K562 (cell line): ENCODE measurements around the gene ZNF408. TPM values are rescaled to one million over a fixed set of nuclear protein-coding genes. Genes with fewer than 3 reads are reported as not detected.

Source experiments
- ADNP ChIP-seq: fragments of 200-800 bp; sonication (Bioruptor generic); IDR thresholded peaks from 2 replicates; pipeline ENCODE4 v1.6.1; 2016; ENCODE audit warnings: missing genetic modification characterization, missing compliant biosample characterization
- ASH1L ChIP-seq: fragments of 450-650 bp; IDR thresholded peaks from 2 replicates; pipeline ENCODE4 v1.6.1; 2018; ENCODE audit warnings: borderline replicate concordance, mild to moderate bottlenecking, low read depth; ENCODE audit not compliant: partially characterized antibody
- ESRRA ChIP-seq: fragments of 450-650 bp; IDR thresholded peaks from 2 replicates; pipeline ENCODE4 v1.6.1; 2014; ENCODE audit warnings: low read depth, mild to moderate bottlenecking, moderate library complexity, borderline replicate concordance
- ILK ChIP-seq: fragments of 450-650 bp; IDR thresholded peaks from 2 replicates; pipeline ENCODE4 v1.6.1; 2016; ENCODE audit warnings: missing genetic modification characterization, low read depth, mild to moderate bottlenecking, missing compliant biosample characterization, moderate library complexity, borderline replicate concordance
- MCM7 ChIP-seq, 2 experiments: fragments of 450-650 bp; IDR thresholded peaks; 2 replicates each; pipeline ENCODE4 v1.6.1; 2016 to 2018
- NCOA4 ChIP-seq: fragments of 450-650 bp; IDR thresholded peaks from 2 replicates; pipeline ENCODE4 v1.6.1; 2018; ENCODE audit warnings: mild to moderate bottlenecking; ENCODE audit not compliant: partially characterized antibody
- NFRKB ChIP-seq: fragments of 450-650 bp; IDR thresholded peaks from 2 replicates; pipeline ENCODE4 v1.6.1; 2016; ENCODE audit warnings: low read depth
- PTBP1 ChIP-seq: fragments of 200-400 bp; formaldehyde crosslinking; IDR thresholded peaks from 2 replicates; pipeline ENCODE4 v1.6.1; 2017; ENCODE audit warnings: low read depth, low read length
- ZNF140 ChIP-seq: fragments of 250-450 bp; sonication (Bioruptor Pico); IDR thresholded peaks from 2 replicates; pipeline ENCODE4 v1.8.0; 2021; ENCODE audit warnings: moderate library complexity, mild to moderate bottlenecking, inconsistent platforms
- polyA plus RNA-seq, 8 experiments: library from polyadenylated mRNA; depleted of rRNA in 4 of 8; stranded (reverse) in 5 of 8; unstranded in 3 of 8; fragments of >200 nt; fragmentation: Nextera tagmentation in 2 of 8; fragmentation: Illumina TruSeq in 1 of 8; extraction: Ambion mirVana in 2 of 8; extraction: Trizol in 1 of 8; gene quantifications; 2 replicates each; pipeline versions ENCODE4 v1.2.1 to v1.2.3, GENCODE V29; 2011 to 2014; ENCODE audit warnings: inconsistent platforms in 1 of 8, missing spikeins in 1 of 8
- total RNA-seq, 7 experiments: library from RNA; depleted of rRNA in 6 of 7; stranded (reverse); fragments of >200 nt in 6 of 7; fragmentation: Illumina TruSeq in 2 of 7; extraction: Trizol in 2 of 7; gene quantifications; 2 replicates each; pipeline versions ENCODE4 v1.2.1 to v1.2.3, GENCODE V29; 2011 to 2021; ENCODE audit warnings: low replicate concordance in 1 of 7
- TF ChIP-seq, protein P1 (sequence below): fragments of 250-450 bp; sonication (Bioruptor Pico); IDR thresholded peaks from 2 replicates; pipeline ENCODE4 v1.4.0; 2020; ENCODE audit warnings: mild to moderate bottlenecking
- TF ChIP-seq, protein P2 (sequence below): fragments of 450-650 bp; formaldehyde crosslinking; IDR thresholded peaks from 2 replicates; pipeline ENCODE4 v1.4.0; 2020; ENCODE audit warnings: mild to moderate bottlenecking
- TF ChIP-seq, protein P3 (sequence below): sonication (generic); formaldehyde crosslinking; IDR thresholded peaks from 2 replicates; pipeline ENCODE4 v1.8.1; 2023; ENCODE audit warnings: missing genetic modification reagents, mild to moderate bottlenecking, borderline replicate concordance

Gene ZNF408
- total and polyA plus RNA-seq, 9 of the 15 experiments (the other 6 are each of a cell fraction or from before 2014, with no cell fraction given) = 0.15 to 18.4 (median 7.4) TPM

DNA sequence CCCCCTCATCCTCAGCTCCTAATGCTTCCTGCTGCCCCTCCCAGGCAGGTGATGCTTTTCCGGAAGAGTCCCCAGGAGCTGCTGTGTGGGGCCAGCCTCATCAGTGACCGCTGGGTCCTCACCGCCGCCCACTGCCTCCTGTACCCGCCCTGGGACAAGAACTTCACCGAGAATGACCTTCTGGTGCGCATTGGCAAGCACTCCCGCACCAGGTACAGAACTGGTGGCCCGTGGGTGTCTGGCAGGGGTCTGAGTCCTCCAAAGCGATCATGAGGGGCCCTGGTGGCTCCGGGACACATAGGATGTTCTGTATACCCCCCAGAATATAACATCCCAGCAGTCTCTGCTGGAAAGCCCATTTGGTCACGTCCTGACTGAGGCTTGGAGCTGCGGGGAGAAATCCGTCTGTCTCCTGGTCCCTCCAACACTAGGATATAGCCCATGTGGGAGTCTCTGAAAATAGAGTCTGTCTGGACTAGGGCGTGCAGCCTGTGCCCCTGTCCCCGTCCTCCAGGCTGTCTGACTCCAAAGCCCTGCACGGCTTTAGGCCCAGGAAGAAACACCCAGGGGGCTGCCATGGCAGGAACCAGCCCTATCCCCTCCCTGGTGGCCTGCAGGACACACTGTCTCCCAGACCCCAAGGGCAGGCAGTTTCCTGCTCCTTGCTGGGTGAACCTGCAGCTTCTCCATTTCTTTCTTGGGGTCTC is 27.3 kb downstream of the ZNF408 start (continued):
- TF ChIP-seq, protein P1, sequence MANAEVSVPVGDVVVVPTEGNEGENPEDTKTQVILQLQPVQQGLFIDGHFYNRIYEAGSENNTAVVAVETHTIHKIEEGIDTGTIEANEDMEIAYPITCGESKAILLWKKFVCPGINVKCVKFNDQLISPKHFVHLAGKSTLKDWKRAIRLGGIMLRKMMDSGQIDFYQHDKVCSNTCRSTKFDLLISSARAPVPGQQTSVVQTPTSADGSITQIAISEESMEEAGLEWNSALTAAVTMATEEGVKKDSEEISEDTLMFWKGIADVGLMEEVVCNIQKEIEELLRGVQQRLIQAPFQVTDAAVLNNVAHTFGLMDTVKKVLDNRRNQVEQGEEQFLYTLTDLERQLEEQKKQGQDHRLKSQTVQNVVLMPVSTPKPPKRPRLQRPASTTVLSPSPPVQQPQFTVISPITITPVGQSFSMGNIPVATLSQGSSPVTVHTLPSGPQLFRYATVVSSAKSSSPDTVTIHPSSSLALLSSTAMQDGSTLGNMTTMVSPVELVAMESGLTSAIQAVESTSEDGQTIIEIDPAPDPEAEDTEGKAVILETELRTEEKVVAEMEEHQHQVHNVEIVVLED (CRISPR knock-in tag) = no peak
- TF ChIP-seq ESRRA = no peak
- TF ChIP-seq ADNP = no peak
- TF ChIP-seq, protein P2, sequence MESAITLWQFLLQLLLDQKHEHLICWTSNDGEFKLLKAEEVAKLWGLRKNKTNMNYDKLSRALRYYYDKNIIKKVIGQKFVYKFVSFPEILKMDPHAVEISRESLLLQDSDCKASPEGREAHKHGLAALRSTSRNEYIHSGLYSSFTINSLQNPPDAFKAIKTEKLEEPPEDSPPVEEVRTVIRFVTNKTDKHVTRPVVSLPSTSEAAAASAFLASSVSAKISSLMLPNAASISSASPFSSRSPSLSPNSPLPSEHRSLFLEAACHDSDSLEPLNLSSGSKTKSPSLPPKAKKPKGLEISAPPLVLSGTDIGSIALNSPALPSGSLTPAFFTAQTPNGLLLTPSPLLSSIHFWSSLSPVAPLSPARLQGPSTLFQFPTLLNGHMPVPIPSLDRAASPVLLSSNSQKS (CRISPR knock-in tag) = no peak
- TF ChIP-seq PTBP1 = no peak
- TF ChIP-seq NCOA4 = no peak
- no peak for TF ChIP-seq NFRKB
- no peak for TF ChIP-seq MCM7 (IDR thresholded peaks at IDR 0.05)
- no peak for TF ChIP-seq ILK (tag)
- TF ChIP-seq, protein P3, sequence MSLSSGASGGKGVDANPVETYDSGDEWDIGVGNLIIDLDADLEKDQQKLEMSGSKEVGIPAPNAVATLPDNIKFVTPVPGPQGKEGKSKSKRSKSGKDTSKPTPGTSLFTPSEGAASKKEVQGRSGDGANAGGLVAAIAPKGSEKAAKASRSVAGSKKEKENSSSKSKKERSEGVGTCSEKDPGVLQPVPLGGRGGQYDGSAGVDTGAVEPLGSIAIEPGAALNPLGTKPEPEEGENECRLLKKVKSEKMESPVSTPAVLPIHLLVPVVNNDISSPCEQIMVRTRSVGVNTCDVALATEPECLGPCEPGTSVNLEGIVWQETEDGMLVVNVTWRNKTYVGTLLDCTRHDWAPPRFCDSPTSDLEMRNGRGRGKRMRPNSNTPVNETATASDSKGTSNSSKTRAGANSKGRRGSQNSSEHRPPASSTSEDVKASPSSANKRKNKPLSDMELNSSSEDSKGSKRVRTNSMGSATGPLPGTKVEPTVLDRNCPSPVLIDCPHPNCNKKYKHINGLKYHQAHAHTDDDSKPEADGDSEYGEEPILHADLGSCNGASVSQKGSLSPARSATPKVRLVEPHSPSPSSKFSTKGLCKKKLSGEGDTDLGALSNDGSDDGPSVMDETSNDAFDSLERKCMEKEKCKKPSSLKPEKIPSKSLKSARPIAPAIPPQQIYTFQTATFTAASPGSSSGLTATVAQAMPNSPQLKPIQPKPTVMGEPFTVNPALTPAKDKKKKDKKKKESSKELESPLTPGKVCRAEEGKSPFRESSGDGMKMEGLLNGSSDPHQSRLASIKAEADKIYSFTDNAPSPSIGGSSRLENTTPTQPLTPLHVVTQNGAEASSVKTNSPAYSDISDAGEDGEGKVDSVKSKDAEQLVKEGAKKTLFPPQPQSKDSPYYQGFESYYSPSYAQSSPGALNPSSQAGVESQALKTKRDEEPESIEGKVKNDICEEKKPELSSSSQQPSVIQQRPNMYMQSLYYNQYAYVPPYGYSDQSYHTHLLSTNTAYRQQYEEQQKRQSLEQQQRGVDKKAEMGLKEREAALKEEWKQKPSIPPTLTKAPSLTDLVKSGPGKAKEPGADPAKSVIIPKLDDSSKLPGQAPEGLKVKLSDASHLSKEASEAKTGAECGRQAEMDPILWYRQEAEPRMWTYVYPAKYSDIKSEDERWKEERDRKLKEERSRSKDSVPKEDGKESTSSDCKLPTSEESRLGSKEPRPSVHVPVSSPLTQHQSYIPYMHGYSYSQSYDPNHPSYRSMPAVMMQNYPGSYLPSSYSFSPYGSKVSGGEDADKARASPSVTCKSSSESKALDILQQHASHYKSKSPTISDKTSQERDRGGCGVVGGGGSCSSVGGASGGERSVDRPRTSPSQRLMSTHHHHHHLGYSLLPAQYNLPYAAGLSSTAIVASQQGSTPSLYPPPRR = no peak
- no peak for TF ChIP-seq ASH1L
- no peak for TF ChIP-seq ZNF140 (CRISPR knock-in tag)
